ENCODE results near the gene PLEKHJ1.

The PLEKHJ1 gene

DNA sequence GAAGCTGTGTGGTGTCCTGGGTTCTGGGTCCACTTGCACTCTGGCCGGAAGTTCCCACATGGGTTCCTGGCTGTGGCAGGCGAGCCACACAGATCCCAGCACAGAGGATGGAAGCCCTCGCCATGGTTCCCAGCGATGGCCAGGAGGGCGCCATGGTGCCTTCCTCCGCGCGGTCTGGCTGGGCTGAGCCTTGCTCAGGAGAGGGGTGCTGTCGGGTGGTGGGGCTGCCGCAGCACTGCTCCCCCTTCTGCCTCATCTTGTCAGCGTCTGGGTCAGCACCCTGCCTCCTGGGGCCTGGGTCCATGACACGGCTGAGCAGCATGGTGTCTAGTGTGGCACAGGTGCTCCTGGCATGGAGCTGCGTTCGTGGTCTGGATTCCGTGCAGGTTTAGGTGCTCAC lies 38.9 kb downstream of the PLEKHJ1 start:
- DNase-seq (ENCODE audit: low read depth), result no peak

DNA sequence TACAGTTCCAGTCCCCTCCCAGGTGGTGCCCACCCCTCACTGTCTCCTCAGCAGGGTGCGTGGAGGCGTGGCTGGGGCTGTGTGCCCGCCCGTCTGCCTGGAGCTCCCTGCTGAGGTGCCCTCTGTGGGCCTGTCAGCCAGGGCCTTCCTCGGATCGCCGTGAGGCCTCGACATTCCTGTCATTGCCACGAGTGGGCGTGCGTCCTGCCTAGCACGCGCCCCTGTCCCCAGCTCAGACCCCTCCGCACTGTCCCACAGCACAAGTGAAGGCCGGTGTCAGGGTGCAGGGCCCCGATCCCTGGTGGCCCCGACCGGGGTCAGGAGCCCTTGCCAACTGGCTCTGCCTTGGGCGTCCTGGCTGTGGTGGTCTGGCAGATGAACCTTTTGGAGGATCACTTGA lies 40.2 kb downstream of the PLEKHJ1 start:
- DNase-seq (ENCODE audit: low read depth), result no peak

DNA sequence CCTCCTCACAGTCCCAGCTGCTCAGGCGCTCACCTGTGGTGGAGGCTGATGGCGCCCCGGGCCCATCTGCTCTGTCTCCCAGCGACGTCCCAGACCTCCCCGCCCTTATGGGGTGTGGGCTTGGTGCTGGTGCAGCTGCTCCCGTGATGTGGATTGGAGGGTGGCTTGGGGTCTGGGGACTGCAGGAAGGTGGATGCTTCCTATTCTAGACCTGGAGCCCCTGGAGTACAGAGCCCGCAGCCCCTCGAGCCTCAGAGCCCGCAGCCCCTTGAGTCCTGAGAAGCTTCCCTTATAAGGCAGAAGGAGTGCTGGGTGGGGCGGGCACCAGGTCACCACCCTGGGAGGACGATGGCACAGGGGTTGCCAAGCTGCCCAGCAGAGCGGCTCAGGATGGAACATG lies 40.8 kb downstream of the PLEKHJ1 start:
- no peak for DNase-seq (ENCODE audit: low read depth)

DNA sequence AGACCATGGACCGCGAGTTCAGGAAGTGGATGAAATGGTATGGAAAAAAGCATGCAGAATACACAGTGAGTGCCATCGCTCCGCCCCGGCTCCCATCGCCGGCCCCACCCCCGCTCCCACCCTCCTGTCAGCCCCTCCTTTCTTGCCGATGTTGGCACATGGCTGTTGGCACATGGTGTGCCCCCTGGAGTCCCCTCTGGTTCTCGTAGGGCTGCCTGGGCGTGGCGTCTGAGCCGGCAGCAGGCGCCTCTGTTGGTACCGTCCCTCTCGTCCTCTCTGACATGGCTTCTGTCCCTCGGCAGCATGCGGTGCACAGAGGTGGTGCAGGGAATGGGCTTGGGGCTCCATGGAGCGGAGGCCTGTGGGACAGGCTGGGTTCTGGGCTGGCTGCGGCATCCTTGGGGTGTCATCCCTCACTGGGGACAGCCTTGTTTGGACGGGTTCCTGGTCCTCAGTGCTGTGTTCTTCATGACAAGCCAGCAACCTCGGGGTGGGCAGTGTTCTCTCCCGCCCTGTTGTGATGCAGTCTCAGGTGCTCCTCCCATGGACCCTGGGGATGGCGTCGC lies 41.5 kb downstream of the PLEKHJ1 start:
- no peak for DNase-seq (ENCODE audit: low read depth)

DNA sequence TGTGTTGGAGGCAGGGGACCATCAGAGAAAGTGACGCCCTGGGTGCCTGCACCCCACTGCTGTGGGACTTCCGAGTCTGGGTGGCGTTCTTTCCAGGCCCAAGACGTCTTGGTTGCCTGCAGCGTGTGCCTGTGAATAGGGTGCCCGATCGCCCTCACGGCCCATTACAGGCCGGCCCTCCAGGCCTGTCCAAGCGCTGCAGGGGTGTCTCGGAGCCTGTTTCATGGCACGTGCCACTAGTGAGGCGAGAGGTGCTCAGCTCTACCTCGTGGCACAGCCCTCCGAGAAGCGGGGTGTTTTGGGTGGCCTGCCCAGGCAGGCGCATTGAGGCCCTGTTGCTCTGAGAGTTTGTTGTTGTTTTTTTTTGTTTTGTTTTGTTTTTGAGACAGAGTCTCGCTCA lies 42.3 kb downstream of the PLEKHJ1 start:
- no peak for DNase-seq (ENCODE audit: low read depth)

DNA sequence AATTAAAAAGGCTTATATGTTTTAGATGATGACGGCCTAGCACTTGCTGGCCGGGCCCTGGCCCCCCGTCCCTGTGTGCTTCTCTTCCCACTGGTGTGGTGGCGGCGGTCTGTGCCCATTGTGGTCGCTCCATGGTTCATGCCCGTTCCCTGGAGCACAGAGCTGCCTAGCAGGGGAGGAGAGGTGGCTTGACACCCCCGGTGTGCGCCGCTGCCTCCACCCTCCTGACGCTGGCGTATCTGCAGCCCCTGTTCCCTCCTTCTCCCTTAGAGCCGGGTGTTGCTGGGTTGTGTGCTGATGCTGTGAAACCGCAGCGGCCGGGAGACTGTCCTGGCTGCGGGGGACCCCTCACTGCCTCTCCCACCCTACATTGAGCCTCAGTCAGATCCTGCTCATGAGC lies 43.3 kb downstream of the PLEKHJ1 start:
- DNase-seq (ENCODE audit: low read depth), result no peak

DNA sequence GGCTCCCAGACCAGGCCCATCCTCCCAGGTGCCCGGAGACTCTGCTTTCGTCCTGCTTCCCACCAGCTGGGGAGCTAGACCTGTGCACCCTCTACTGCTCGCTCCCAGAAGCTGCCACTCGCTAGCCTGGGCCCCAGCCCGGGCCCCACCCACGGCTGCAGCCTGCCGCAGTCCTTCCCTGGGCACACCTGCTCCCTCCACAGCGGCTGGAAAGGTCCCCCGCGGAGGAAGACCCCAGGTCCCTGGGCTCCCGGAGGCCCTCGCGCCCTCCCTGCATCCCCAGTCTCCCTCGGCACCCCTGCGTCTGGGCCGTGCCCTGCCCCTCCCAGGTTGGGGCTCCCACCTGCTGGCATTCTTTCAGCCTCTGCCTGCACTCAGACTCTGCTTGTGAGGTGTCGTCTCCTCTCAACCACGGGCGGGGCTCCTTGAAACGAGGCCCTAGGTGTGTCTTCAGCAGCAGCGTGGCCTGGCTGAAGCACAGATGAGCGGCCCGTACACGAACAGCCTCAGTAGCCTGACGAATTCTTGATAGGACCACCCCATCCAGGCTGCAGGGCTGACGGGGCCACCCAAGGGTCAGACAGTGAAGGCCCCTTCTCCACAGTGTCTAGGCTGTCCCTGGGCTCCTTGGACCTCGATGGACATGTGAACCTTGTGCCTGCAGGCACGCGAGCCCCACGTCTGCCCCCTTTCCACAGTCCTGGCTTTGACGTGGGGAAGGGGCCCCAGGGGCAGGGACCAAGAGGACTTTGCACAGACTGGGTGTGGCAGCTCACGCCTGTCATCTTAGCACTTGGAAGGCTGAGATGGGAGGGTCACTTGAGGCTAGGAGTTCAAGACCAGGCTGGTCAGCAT lies 44.4 kb downstream of the PLEKHJ1 start:
- DNase-seq (ENCODE audit: low read depth), result no peak

DNA sequence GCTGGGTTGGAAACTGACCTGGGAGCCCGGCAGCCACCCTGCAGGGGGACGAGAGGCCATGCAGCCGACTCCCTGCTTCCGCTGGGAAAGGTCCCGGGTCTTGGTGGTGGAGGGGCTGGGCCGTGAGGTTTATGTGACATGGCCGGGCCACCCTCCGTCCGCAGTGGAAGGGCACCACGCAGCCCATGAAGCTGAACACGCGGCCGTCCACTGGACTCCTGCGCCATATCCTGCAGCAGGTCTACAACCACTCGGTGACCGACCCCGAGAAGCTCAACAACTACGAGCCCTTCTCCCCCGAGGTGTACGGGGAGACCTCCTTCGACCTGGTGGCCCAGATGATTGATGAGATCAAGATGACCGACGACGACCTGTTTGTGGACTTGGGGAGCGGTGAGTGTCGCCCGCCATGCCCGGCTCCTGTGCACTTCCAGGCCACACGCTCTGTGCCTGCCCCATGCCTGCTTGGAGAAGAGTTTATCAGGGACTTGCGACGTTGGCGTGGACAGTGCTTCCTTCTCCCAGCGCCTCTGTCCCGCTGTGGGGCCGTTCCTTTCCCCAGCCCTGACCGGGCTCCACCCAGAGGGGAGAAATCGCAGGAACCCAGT lies 45.2 kb downstream of the PLEKHJ1 start:
- no peak for DNase-seq (ENCODE audit: low read depth)

DNA sequence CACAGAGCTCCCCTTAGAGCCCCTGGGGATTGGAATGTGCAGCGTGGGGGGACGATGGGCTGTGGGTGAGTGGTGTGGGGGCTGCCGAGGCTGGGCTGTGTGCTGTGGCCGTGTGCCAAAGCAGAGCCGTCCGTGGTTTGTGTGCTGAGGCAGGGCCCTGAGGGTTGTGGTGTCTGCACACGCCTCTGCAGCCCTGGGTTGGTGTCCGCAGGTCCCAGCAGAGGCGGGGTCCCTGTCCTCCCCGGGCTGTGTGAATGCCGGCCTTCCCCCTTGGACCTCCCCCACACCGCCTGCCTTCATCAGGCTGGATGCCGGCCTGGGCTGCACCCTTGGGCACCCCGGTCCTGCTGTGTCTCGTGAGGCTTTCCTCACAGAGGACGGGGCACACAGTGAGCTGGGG lies 46.2 kb downstream of the PLEKHJ1 start:
- no peak for DNase-seq (ENCODE audit: low read depth)

DNA sequence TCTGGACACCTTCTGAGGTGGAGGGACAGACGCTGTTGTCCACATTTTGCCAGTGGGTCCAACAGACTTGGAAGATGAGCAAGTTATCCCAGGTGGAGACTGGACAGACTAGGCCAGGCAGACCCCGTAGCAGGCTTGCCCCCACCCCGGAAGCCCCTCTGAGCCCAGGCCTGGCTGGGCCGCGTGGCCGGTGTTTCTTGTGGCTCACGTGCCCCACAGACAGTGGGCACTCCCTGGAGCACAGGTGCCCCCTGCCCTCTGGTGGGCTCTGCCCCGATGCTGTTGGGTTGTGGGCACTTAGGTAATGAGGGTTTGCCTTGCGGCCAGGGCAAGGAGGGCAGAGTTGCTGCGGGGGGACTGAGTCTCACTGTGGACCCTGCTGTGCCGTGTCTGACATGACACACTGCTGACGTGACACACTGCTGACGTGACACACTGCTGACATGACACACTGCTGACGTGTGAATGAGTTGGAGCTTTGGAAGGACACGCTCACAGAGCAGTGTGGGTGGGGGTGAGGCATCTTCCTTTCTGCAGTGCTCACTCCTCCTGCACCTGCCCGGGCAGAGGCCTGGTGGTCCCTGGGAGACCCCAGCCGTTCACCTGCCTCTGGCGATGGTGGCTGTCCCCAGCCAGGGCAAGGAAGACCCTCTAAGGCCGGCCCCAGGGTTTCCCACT lies 47.3 kb downstream of the PLEKHJ1 start:
- no peak for DNase-seq (ENCODE audit: low read depth)

DNA sequence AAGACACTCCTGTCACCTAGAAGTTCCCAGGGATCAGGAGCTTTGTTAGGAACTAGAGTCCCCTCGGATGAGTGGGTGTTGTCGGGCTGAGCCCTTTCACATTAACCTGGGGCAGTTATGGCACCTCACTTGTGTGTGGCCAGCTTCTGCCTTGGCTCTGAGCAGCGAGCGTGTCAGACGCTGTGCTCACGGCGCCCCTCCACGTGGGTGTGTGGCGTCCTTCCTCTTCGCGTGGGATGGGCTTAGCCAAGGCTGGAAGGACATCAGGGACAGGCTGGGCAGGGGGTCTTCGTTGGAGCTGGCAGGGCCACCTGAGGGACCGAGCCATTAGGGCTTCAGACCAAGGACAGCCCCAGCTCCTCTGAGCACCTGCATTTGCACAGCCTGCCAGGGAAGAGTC lies 49.0 kb downstream of the PLEKHJ1 start:
- no peak for DNase-seq (ENCODE audit: low read depth)

DNA sequence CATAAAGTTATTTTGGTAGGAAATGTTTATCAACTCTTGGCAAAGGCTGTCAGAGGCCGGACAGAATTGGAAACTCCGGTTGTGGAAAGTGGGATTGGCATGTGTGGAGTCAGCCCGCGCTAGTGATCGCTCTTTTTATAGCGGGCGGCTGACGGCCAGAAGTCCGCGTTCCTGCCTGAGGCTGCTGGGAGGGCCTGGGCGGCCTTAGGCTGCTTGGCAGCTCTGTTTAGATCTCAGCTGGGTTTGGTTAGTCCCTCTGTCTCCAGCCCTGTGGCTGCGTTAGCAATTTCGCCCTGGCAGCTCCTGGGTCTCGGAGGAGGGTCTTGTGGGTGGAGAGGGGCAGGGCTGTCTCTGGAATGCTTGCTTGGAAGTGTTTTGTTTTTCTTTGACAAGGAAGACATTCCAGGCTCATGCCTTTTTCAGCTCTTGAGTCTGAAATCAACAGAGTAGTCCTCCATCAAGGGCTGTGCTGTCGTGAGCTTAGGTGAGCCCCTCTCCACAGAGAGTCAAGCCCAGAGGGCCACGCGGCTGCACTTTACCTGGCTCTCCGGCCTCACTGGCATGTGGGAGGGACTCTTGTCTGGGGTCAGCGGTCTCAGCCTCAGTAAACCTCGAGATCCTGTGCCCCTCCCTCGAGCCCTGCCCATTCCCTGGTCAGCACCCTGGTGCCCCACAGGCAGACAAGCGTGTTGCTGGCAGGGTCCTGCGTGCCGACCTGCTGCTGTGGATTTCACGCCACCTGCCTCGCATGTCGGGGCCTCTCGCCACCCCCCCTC lies 49.9 kb downstream of the PLEKHJ1 start:
- no peak for DNase-seq (ENCODE audit: low read depth)

DNA sequence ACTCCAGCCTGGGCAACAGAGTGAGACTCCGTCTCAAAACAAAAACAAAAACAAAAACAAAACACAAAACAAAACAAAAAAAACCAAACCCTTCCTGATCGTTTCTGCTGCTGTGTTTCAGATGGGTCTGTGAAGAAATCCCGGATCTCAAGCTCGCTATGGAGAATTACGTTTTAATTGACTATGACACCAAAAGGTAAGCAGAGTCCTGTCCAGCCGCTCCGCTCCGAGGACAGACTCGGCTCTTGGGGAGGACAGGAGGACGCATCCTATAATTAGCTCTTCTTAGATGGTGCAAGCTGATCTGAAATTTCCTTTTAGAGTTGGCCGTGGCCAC lies 50.4 kb downstream of the PLEKHJ1 start:
- no peak for DNase-seq (ENCODE audit: low read depth)

DNA sequence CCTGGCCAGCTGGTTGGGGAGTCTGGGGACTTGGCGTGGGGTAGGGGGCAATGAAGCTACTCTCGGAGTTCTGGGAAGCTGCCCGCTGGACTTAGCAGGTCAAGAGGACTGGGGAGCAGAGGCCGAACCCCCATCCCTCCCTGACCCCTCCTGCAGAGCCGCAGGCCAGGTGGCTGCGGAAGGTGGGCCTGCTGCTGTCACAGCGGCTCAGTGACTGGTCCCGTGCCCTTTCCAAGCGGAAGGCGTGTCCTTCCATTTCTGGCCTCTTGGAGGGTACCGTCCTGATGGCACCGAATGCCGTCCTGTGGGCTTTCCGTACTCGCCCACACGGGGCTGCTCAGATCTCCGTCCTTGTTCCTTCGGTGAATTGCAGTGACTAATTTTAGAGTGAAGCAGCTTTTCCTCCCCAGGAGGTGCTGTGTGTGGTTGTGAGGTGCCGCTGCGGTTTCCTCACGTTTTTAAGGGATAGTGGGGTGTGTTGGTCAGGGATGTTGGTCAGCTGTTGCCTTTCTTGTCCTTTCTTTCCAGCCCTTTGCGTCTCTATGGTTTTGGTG lies 51.6 kb downstream of the PLEKHJ1 start:
- no peak for DNase-seq (ENCODE audit: low read depth)
